G401 (cell line): ENCODE data around the gene CDKN2B. TPM values are rescaled to one million over a fixed set of nuclear protein-coding genes. Genes with fewer than 3 reads are reported as not detected.
"Not testable (repeated sequence)": the region's sequence is repeated elsewhere in the genome, so short reads cannot be mapped to it uniquely, and the experiment has no call there.

Source experiments
- DNase-seq: peaks from one replicate; pipeline ENCODE4 v3.0.0-alpha.2; 2015; ENCODE audit warnings: low spot score
- in situ Hi-C: cut with HindIII; loops from 2 replicates; pipeline ENCODE4 v1.10.0; 2016; ENCODE audit warnings: low sequenced_read_pairs, mixed read lengths
- total RNA-seq: library from RNA; depleted of rRNA; stranded (reverse); fragments of >200 nt; shearing (Covaris generic); gene quantifications from 2 replicates; pipeline ENCODE4 v1.2.3, GENCODE V29; 2014; rRNA removed

Gene CDKN2B, protein sequence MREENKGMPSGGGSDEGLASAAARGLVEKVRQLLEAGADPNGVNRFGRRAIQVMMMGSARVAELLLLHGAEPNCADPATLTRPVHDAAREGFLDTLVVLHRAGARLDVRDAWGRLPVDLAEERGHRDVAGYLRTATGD
- total RNA-seq, result 0.61 and 2.6 TPM in 2 replicates

DNA sequence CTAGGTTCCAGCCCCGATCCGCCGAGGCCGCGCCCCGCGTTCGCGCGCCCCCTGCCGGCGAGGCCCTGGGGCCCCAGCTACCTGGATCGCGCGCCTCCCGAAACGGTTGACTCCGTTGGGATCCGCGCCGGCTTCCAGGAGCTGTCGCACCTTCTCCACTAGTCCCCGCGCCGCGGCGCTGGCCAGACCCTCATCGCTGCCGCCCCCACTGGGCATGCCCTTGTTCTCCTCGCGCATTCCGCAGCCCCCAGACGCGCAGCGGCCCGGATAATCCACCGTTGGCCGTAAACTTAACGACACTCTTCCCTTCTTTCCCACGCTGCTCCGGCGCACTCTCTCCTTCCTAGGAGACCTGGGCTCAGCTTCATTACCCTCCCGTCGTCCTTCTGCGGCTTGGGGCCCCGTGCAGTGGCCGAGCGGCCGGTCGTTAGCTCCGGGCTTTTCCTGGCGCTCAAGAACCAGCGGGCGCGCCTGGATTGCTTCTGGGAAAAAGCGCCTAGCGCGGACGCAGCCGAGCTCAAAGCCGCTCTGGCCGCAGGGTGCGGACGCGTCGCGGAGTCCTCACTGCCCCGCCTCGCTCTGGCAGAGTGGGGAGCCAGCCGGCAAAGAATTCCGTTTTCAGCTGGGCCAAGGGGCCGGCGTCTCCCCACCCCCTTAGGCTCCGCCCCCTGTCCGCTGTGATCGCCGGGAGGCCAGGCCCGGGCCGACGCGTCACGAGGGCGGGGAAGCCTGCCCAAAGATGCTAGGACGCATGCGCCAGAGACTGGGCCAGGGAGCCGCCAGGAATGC is at the start of gene CDKN2B:
CDKN2B (minus strand) TSS at position 589 of the 789 bp plus-strand sequence; CDS start at position 237, 352 bp downstream.
- in situ Hi-C loops, result no loop called here
- DNase-seq, result peak; percentile 58

DNA sequence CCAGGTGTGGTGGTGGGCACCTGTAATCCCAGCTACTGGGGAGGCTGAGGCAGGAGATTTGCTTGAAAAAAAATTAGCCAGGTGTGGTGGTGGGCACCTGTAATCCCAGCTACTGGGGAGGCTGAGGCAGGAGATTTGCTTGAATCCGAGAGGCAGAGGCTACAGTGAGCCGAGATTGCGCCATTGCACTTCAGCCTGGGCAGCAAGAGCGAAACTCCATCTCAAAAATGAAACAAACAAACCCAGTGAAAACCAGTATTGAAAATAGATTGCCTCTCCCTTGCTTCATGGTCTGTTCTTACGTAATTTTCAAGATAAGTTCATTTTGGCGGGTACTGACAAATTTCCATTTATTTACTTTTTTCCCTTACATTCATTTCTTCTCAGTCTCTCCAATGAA is 48.9 kb upstream of the CDKN2B start:
- in situ Hi-C loops, result not testable (repeated sequence)

DNA sequence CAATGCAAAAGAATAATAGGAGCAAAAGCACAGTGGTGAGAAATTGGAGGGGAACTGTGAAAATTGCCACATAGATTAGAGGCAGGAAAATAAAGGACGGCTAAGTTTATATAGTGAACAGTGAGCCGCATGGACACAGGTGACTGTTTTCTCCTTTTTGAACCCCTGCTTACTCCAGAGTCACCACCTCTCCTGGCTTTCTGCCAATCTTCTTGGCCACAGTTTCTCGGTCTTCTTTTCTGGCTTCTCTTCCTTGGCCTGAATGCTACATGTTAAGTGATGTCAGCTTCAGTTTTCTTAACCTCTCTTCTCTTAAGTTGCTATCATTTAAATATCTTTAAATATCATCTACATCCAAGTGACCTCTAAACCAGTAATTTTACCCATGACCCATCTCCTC is 47.3 kb upstream of the CDKN2B start:
- DNase-seq, result no peak
- in situ Hi-C loops, result no loop called here

More for the DNA sequence above, 48.9 kb upstream of the CDKN2B start:
- DNase-seq, result not testable (repeated sequence)

DNA sequence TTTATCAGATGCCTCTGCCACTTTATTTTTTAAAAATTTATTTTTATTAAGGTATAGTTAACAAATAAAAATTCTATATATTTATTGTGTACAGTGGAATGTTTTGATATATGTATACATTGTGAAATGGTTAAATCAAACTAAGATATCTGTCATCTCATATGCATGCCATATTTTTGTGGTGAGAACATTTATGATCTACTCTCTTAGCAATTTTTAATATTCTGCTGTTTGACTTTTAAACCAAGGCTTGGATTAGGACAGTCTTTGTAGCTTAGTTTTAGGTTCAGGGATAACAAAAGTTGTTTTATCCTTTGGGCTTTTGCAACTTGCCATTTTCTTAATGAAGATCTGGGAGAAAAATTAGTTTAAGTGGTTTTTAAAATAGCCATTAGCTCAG is 46.0 kb upstream of the CDKN2B start:
- in situ Hi-C loops, result no loop called here

DNA sequence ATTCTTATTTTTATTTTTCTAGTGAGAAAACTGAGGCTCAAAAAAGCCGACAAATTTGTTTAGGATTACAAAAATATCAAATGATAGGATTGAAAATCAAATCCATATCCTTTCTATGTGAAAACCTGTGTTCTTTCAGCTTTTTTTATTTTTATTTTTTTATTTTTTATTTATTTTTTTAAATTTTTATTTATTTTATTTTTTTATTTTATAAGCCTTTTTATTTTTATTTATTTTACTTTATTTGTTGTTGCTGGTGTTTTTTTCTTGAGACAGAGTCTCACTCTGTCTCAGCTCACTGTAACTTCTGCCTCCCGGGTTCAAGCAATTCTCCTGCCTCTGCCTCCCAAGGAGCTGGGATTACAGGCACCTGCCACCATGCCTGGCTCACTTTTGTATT is 45.4 kb upstream of the CDKN2B start:
- DNase-seq, result no peak
- in situ Hi-C loops, result no loop called here

More for the DNA sequence above, 46.0 kb upstream of the CDKN2B start:
- no peak for DNase-seq

DNA sequence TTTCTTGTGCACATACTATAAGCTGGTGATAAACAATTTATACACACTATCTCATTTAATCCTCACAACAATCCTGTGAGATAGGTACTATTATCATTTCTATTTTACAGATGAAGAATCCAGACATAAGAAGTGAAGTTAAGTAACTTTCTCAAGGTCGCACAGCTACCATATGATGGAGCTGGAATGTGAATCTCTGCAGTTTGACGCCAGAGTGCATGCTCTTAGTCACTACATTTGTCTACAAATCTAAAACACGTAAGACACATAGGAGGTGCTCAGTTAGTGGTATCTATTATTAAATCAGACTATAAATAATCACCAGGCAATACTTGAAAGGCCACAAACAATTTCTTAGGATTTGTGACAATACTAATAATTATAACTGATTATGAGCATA is 45.0 kb upstream of the CDKN2B start:
- in situ Hi-C loops, result no loop called here
- DNase-seq, result no peak

DNA sequence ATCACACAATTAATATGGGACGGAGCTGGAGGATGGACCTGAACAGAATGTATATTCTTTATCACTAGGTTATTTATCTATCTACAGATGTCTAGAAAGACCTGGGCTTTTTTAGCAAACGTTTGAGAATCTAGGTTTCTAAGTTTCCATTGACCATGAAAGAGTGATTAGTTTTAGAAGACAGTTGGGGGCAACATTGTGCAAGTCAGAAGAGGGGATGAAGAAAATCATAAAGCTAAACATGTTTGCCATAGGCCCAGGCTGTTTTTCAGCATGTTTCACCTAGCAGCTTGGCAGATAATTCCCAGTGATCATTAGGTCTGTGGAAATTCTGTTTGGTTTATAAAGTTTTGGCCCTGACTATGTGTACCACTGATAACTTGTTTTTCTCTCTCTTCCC is 44.1 kb upstream of the CDKN2B start:
- DNase-seq, result no peak
- in situ Hi-C loops, result no loop called here

DNA sequence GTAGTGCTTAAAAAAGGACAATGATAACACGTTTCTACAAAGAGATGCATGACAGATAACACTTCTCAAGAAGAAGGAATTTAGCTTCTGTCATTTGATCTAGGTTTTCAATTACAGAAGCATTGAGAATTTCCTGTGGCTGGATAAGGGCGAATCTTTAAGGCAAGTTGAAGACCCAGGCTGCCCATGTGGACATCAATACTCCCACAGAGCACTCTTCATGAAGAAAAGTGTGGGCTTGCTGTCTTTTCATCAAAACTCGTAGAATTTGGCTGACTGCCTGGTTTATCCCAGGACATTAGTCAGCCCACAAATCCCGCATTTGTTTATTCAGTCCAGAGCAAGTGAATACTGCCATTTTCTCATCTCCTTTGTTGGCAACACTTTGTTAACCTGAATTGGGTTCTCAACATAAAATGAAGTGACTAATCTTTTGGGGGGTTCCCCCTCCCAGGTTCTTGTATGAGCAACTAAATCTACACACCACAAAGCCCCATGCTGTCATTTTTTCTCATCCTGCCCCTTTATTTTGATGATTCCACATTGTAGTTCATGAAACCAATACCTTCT is 43.4 kb upstream of the CDKN2B start:
- in situ Hi-C loops, result no loop called here
- DNase-seq, result peak; percentile 4

DNA sequence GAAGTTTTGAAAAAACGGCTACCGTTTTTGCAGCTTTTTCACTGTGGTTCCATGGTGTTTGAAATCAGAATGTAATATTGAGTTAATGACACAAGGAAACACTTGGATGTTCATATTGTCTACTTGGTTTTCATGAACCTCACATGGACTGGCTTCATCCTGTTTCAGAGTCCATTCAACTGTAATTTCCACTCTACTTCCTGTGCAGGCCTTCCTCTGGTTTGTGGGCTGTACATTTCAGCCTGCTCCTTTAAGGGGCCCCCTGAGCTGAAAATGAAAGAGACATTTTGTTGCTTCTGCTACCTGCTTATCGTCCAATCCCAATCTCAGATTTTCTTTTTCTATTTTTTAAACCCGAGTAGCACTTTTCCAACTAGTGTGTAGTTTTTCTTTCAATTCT is 41.8 kb upstream of the CDKN2B start:
- DNase-seq, result no peak
- in situ Hi-C loops, result no loop called here

DNA sequence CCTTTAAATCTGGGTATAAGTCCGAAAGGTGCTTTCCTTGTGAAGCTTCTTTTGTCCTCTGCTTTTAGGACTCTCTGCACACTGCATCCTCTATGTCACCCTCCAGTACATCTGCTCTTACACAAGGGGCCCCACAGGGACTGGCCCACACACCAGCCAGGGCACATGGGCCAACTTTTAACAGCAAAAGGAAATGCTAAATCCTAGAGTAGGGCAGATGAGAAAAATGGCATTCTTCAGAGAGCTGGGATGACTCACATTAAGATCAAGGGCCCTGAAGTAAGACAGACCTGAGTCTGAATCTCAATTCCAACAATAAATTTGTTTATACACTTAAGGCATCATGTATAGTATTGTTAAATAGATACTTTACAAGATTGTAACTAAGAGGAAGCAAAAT is 40.3 kb upstream of the CDKN2B start:
- no peak for DNase-seq
- in situ Hi-C loops, result no loop called here

DNA sequence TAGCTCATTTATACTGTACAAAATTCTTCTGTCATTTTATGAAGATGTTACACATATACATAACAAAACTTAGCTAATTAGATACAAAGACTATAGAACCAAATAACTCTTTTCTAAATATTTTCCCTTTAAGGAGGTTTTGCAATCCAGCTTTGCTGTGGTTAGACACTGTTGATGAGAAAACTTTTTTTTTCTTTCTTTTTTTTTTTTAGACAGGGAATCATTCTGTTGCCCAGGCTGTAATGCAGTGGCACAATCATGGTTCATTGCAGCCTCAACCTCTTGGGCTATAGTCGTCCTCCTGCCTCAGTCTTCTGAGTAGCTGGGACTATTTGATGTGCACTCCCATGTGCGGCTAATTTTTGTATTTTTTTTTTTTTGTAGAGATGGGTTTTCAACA is 38.5 kb upstream of the CDKN2B start:
- in situ Hi-C loops, result no loop called here
- no peak for DNase-seq

DNA sequence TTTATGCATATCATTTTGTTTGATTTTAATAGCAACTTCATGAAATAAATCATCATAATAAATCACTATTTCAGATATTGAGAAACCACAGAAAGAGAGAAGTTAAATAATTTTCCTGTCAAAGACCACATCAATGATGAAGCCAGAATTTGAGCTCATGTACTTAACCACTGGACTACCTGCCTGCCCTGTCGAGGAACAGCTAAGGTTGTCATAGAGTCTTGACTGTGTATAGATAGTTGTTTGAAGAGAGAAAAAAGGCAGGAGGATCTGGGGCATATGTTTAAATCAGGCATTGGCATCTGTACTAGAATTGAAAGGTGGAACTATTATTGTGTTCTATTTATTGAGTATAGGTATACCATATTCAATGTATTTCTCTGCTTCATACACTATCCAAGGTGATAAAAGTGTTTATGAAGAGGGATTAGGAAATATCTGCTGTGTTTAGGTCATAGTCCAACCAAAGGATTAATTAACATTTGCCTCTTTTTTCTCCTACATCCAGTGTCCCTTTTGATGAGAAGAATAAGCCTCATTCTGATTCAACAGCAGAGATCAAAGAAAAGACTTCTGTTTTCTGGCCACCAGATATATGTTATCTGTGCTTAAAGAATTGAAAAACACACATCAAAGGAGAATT is 37.3 kb upstream of the CDKN2B start:
- in situ Hi-C loops, result no loop called here
- DNase-seq, result no peak

DNA sequence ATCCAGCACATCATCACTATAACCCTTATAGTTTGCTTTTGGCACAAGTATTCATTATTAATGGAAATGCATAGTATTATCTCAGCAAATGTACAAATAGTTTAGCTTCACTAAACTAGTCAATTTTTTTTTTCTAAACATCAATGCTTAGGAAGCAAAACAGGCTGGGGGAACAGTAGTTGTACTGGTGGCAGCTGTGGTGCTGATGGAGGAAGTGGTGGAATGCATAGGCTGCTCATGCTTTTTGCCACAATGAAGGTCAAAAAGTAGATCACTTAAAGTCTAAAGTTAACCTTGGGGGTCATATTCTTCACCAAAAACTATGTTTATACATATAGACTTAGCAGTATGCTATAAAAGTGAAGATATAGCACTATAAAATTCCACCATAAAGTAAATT is 36.3 kb upstream of the CDKN2B start:
- in situ Hi-C loops, result no loop called here
- DNase-seq, result no peak

DNA sequence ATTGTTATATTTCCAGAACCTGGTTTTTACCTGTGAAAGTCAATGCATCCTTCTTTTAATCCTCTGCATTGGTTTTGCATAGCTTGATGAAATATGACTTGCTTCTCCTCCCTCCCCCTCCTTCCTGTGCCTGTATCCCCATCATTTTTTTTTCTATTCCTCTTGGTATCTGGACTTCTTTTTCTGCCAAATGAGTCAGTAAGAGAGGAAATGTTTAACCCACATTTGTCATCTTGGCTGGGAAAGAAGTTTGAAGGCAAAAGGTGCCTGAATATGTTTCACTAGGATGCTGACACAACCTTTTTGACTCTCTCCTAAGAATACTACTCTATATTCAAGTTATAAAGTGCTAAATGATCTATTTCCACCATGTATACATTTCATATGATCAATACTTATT is 35.5 kb upstream of the CDKN2B start:
- no peak for DNase-seq
- in situ Hi-C loops, result no loop called here

DNA sequence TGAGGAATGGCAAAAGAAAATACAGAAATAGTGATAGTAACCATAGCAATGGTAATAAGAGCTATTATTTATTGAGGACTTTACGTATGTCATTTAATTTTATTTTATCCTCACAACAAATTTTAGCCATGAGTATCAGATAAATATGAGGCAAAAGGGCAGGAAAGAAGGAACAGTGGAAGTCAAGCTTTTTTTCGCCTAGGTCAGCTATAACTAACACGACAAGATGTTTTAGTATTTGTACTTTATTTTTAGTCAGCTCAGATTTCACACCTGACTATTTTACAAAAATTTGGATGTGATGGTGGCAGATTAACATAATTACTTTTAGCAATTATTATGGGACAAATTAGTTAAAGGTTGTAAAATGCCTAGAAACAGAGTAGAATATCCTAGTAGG is 34.8 kb upstream of the CDKN2B start:
- no peak for DNase-seq
- in situ Hi-C loops, result no loop called here

DNA sequence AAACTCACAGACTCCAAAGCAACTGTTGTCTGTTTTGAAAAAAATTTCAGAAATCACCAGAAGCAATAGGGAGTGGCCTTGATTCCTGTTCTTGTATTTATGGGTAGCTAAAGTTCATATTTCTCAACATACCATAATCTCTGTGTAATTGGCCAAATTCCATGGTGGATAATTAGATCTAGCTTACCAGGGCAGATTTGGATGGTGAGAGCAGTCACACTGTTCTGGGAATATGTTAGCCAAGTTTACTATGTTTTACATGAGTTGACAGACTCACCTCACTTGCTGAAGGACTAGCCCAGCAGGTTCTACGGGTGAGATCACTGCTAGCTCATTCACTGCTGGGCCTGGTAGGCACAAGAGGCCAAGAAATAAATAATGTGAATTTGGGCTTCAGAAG is 32.7 kb upstream of the CDKN2B start:
- DNase-seq, result no peak
- in situ Hi-C loops, result no loop called here

DNA sequence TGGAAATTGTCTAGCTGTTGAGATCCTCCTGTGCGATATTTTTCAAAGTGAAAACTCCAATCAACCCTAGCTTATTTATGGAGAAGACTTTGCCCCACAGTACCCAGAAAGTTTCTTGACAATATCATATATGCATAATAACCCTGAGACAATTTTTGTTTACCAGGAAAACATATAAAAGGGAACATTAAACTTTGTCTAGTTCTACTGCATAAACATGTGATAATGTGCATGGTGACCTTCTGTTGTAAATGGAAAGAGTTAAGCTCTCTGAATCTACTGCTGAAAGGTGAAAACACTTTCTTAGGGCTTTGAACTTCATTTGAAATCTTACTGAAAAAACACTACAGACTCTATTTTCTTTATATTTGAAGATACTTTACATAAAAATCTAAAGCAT is 32.2 kb upstream of the CDKN2B start:
- in situ Hi-C loops, result no loop called here
- no peak for DNase-seq

DNA sequence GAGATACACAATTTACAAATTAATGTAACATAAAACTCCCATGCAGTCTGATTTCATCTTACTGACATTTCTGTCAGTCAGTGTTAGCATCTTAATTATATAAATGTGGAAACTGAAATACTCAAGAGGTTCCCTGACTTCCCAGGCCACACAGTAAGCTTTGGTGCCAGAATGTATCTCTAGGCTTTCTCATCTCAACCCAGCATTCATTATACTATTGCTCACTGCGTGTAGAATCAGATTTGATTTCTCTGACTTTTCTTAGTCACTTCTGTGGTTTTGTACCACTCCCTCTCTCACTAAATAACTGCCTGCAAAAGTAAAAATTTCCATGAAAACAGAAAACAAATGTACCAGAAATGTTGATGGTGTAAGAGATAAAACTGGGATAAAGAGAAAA is 31.7 kb upstream of the CDKN2B start:
- in situ Hi-C loops, result no loop called here

DNA sequence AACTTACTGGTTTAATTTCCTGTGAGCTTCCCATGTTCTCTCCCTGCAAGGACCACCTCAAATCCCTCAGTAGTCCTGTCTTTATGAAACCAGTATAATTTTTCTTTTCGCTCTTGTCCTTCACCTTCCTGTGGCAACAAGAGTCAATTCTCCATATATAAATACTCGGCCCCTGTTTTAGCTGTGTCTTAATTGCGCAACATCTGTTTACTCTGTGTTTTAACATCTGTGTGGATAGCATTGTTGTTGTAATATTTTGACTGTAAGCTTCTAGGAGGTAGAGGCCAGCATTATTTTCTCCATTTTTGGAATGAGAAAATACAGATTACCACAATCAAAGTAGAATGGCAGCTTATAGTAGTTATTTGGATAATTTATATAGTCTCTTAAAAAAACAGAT is 30.2 kb upstream of the CDKN2B start:
- in situ Hi-C loops, result loop anchor here (5.0 kb wide), 1 partner anchor 78 kb away; no protein-coding TSS in a partner anchor
- DNase-seq, result no peak

More for the DNA sequence above, 31.7 kb upstream of the CDKN2B start:
- no peak for DNase-seq
